Activated CD4-positive, alpha-beta T cell treated with anti-CD3 and anti-CD28 coated beads, Interleukin-2, amount 50 U/mL, for 48 hours (primary cell): ENCODE data around the gene AFF2.
"Not testable (repeated sequence)": the region's sequence is repeated elsewhere in the genome, so short reads cannot be mapped to it uniquely, and the experiment has no call there.

Experiments
- DNase-seq, 2 experiments: peaks; one replicate each; pipeline ENCODE4 v3.0.0-alpha.2; 2020

AFF2 gene

DNA sequence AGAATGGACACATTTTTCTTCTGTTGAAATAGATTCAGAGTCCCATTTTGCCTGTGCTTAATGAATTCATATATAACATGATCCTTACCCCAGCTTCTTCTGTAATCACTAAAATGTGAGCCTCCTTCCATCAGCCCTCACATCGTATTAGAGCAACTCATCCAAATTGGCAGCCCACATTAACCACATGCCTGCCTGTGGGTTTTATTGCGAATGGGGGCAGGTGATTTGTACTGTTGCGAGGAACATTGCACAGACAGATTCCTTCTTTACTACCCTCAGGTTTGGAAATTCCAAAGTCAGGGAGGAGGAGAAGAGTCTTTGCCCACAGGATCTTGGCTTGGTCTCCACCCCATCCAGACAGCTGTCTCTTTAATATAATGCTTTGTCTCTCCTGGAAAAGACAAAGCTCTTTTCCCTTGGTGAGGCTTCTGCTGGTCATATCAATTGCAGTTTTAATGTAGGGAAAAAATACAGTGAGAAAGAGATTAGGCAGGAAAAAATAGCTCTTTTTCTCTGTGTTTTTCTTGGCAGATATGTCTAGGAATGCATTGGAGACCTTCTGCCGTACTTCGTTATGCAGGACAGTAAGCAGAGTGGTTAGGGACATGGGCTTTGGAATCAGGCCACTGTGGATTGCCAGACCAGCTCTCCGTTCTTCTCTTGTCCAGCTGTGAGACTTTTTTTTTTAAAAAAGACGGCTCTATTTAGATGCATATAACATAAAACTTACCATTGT is 371.2 kb downstream of the AFF2 start:
- no peak for DNase-seq

DNA sequence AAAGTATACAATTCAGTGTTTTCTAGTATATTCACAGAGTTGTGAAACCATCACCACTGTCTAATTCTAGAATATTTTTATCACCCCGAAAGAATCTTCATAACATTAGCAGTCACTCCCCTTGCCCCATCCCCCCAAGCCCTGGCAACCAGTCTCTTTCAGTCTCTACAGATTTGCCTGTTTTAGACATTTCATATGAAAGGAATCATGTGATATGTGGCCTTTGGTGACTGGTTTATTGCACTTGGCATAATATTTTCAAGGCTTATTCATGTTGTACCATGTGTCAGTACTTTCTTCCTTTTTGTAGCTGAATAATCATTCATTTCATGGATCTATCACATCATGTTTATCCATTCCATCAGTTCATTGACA is 371.7 kb downstream of the AFF2 start:
- DNase-seq, result no peak

DNA sequence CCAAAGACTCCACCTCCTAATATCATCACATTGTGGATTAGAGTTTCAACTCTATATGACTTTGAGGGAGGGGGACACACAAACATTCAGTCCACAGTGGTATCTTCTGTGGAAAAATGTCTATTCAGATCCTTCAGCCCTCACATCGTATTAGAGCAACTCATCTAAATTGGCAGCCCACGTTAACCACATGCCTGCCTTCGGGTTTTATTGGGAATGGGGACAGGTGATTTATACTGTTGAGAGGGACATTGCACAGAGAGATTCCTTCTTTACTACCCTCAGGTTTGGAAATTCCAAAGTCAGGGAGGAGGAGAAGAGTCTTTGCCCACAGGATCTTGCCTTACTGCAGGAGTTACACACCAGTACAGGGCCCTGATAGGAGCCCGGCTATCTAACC is 372.5 kb downstream of the AFF2 start:
- DNase-seq, result no peak

DNA sequence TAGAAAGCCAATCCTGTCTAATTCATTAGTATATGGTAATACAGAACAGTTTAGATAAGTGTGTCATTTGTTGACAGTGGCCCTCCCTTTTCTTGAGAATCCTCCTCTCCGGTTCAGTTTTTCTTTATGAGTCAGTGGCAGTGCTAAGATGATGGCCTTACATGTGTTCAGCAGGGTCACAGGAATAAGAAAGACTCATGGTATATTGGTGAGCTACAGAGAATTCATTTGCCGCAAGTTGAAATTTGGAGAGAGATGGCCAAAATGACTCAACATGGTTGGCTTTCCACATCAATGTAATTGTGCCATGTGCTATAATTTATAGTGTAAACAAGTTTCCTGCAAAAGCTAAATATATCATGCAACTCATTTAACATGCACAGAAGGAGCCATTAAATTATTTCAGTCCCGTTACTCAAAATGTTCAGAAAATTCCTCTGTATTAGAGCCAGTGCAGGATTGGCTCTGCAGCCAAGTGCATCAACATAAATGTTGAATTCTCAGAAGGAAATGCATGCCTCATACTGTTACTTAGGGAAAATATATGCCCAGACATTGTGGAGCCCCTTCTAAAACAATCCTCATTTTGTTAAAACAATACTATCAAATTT is 374.3 kb downstream of the AFF2 start:
- no peak for DNase-seq

DNA sequence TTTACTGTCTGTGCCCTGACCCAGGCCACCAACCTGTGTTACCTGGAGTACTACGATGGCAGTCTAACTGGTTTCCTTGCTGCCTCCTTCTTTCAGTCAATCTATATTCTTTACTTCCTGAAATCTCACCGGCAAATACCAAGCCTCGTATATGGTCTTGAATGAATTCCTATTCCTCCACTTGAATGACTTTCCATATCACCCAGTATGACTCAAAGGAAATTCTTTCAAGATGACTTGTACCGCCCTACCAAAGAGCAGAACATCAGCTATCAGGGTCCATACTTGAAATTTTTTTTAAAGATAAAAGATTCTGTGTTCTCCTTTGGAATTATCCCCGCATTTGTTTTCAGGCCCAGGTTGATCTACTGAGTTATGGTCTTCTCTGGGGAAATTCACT is 378.0 kb downstream of the AFF2 start:
- DNase-seq, result no peak

DNA sequence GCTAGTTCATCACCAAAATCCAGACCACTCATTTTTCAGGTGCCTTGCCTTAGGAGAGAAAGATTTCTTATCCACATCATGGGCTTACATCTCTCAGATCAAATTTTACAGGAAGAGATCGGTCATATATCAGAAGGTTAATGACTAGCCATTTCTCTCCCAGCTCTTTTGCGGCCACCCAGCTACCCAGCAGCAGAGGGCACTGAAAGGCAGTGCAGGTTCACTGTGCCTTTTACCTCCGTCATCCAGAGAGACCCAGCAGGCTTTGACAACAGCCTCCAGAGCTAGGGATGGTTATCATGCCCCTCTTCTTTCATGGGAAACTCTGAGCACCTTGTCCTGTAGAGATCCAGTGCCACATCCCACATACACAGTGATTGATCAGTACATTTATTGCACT is 384.8 kb downstream of the AFF2 start:
- no peak for DNase-seq

DNA sequence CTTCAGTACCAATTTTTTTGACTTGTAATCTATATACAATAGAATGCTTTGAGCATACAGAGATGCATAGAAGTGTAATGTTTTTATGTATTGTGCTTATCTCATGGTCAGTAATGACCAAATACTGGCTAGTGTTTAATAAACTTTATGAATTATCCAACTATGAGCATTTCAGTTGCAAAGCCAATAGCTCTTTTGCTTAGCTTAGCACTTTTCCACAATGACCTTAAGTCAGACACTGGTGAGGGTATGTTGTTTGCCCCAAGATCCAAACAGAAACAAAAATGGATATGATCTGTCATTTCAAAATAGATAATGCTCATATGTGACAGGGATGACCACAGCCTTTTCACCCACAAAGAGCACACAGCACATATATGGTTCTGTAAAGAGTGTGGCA is 393.0 kb downstream of the AFF2 start:
- no peak for DNase-seq

DNA sequence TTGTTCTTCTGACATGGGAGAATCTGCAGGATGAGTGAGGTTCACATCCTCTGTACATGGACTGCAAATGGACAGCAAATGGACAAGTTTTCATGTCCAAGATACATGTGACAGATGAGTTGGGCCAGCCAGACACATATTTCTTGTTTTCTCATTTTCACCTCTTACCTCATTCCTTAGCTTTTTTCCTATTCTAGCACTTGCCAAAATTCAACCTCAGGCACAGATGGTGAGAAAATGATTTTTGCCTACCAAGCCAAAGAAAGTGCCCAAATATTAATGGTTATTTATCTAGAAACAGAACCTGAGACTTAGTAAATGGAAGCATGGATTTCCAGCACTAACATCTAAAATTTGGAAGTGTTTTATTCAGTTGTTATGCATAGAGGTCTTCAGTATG is 402.2 kb downstream of the AFF2 start:
- DNase-seq, result no peak

DNA sequence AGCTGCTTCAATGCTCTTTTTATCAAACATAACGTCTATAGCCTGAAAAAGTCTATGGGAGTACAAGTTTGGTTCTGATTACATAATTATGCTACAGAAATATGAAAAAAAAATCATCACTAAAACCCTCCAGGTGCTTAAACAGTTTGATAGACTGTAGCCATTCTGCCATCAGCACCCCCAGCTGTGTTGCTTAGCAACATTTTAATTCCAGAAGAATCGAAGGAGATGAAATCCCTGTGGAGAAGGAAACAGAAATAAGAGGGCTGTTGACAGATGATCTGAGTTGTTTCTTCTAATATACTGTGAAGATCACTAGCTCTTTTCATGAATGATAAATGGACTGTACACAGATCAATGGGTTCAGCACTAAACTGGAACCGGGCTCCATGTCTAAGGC is 402.8 kb downstream of the AFF2 start:
- DNase-seq, result no peak

DNA sequence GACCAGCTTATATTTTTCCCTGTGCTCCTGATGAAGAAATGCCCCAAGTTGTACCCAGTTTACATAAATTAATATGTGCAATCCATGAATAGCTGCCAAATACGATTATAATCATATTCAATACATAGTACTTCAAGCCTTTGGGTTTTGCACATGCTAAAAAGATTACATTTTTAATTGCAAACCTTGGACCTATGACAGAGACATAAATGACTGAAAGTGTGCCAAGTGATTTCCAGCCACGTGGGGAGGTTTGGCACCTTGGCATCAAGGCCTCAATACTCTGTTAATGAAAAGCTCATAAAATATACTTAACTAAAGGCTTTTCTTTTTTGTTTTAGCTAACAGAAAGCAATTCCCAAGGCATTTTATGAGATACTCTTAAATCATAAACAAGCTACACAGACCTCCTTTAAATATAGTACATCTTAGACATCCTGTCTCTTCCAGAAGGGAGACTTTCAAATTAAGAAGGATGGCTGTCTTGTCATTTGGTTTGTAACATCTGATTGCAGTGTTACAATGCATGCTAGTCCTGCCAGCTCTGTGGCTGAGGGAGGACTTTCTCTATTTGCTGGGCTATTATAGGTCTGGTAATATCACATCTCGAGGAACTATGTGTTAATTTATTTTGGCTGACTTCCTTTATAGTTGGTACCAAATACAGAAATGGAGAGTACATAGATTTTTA is 404.1 kb downstream of the AFF2 start:
- no peak for DNase-seq

DNA sequence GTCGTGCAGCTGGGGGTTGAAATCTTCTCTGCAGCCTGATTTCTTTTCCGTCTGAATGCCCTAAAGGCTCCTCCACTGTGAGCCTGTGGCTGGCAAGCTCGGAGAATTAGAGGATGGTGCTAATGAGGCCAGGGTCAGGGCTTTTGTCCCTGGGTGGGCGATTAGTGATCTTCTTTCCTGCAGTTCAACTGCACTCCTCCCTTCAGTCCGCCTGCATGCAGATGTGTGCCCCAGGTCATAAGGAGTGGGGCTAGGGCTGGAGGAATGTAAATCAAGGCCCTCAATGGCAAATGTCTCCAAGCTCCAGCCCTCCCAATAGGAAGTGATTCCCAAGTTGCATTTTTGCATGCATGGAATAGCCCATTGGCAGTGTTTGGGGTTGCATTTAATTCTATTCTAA is 405.0 kb downstream of the AFF2 start:
- DNase-seq, result no peak

DNA sequence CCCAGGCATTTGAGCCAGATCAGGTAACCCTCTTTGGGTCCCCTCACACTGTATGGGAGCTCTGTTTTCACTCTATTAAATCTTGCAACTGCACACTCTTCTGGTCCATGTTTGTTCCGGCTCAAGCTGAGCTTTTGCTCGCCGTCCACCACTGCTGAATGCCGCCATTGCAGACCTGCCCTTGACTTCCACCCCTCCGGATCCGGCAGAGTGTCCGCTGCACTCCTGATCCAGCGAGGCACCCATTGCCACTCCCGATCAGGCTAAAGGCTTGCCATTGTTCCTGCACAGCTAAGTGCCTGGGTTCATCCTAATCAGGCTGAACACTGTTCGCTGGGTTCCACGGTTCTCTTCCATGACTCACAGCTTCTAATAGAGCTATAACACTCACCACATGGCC is 406.2 kb downstream of the AFF2 start:
- DNase-seq, result not testable (repeated sequence)

DNA sequence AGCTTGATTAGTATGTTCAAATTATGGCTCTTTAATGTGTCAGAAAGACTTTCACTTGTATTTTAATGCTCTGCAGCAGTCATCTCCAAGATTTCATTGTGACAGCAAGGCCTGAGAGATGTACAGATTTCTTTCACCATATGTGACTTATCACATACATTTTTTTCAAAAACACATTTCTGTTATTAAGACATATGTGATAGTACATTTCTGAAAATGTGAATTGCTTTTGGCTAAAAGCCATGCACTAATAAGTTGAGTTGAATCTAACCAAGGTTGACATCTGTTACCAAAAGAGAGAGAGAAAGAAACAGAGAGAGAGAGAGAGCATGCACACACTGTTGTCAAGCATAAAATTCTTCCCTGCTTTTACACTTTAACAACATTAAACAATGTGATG is 409.3 kb downstream of the AFF2 start:
- DNase-seq, result no peak

DNA sequence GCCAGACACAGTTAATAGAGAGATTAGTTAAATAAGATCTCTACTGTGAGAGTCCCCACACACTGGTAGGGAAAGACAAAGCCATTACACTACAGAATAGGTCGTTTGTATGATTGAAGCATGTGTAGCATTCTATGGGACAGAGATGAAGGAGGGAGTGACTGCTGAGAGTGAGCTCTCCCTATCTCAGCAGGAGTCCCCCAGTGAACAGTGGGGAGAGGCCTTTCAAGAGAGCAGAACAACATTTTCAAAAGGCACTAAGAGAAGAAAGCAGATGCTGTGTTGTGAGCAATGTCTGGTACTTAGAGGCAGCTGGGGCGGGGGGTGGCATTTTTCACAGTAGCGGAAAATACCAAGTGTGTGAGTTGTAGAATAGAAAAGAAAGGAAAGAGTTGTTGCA is 413.6 kb downstream of the AFF2 start:
- no peak for DNase-seq

DNA sequence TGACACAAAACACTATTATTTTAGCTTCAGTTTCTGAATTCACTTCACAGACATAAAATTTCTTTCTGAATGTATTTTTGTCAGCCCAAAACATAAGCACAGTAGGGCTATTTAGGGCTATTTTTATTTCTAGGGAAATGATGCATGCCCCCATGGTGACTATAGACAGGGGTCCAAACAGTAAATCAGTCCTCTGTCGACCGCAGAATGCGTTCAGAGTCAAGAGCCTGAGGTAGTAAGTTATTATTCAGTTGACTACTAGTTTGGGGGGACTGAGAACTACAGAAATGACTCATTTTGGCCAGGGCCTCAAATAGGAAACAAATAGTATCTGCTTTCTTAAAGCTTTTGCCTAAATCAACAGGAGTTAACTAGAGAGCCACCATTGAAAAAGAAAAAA is 414.4 kb downstream of the AFF2 start:
- DNase-seq, result no peak

DNA sequence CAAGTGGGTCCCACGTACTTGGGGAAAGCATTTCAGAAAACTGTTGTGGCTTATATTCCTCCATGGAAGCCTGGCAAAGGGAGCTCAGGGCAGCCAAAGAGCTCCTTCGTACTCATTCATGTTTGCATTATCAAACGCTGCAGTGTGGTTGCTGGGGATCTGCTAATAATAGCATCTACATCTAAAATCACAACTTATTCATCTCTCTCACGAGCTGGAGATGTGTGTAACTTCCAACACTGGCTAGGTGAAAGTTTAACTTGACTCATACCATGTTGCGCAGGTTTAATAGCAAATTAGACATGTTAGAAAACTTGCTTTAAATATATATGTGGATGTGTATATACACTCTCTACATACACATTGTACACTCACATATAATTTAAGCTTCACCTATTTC is 415.1 kb downstream of the AFF2 start:
- no peak for DNase-seq

DNA sequence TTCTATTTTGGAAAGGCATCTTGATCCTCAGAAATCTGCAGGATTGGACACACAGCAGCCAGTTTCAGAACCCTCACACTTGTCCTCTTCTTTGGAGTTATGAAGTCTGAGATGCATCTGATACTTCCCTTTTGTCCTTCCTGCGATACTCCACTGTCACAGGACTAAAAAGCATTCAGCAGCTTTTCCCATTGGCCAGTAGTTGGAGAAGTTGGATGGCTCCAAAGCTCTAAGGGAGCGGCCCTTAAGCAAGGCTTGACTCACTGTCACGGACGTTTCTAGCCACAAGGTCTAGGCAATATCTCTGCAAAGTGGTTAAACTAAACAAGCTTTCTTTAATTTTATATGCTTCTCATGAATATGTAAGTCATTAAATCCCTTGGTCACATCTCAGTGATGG is 417.0 kb downstream of the AFF2 start:
- no peak for DNase-seq

DNA sequence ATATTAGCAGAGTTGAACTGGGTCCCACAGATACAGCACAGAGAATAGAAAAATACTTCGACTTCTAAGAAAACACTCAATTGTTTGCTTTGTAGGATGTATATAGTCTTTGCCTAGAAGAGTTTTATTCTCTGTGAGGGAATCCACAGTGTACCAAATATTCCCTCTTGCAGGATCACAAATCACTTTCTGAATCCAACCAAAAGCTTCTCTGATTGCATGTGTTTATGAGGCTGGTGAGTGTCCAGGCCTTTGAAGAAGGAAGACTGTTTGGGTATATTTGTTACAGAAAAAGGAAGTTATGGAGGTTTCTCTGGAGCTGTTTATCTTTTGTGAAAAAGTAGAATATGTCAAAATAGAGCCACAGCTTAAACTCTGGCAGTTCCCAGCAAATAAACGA is 423.2 kb downstream of the AFF2 start:
- DNase-seq, result no peak

DNA sequence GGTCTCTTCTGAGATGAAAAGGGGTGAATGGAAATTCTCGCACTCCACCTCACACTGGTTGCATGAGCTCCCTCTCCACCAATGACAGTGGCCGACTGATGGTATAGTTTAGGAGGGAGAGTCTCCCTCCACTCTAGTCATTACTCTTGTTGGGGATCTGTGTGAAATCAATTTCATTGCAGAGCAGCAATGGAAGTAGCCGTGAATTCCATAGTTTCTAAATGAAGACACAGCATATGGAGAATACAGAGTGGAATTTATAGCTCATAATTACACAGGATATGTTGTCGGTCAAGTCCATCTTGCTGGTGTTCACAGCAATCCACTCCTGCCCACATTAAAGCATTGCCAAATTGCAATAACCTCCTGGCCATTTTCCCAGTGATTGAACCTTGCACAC is 426.0 kb downstream of the AFF2 start:
- no peak for DNase-seq

DNA sequence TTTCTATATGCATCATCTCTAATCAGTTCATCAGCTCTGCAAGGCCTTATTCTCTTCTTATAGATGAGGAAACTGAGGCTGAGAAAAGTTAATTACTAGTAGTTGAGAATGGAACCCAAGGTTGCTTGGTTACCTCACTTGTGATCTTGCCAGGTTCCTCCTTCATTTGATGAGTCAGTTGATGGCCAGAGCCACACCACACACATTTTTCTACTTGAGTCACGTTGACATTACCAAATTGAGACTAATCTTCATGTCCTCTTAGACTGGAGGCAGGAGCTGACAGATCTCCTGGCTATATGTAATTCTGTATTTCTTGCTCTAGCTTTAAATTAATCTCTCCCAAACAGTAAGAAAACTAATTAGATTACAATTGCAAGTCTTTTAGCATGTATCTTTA is 428.4 kb downstream of the AFF2 start:
- DNase-seq, result no peak

DNA sequence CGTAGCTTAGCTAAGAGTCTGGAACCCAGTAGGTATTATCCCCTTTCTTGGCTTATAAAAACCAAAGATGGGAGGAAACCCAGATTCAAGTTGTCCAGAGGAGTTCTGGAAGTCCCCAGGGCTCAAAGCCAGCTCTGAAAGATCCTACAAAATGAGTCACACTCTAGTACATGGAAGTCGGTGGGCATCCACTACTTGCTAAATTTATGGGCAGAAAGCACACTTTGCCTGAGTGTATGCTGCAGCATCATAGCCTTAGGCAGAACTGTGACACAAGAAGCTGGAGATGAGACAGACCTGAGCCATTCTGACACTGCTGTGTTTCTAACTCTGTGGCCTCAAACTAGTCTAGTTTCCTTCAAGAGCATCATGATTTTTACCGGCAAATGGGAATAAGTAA is 429.3 kb downstream of the AFF2 start:
- no peak for DNase-seq

DNA sequence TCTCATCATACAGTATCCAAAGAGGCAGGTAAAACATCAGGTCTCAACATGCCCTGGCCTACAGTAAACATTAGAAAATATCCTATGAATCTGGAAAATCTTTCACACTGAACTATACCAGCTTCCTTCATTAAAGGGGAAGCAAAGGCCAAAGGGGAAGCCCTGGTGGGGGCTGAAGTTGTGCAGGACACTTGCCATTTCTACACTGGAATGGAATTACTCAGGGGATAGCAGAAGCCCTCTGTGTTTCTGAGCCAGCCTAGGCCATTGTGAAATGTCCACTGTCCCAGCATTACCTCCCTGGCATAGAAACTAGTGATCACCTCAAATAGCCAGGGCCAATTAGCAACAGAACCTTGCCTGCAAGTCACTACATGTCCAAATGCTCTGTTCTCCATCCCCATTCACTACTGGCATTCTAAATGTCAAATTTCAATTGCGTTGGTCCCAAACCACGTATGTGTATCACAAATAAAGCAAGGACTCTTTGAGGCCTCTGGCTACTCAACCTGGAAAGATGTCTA is 429.9 kb downstream of the AFF2 start:
- DNase-seq, result no peak

DNA sequence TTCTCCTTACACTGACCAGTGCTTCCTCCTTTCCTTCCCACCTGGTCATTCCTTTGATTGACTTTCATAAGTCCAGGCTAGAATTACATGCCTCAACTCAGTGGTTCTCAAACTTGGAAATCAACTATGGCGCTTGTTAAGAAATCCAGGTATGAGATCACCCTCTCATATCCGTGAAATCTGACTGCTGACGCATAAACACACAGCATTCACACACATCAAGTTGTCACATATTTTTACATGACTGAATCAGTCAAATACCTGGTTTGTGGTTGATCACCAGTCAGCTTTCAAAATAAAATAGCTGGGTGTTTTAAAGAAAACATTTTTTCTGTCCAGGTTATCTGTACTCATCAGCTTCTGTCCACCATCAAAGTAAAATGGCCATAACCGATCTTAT is 433.5 kb downstream of the AFF2 start:
- no peak for DNase-seq

DNA sequence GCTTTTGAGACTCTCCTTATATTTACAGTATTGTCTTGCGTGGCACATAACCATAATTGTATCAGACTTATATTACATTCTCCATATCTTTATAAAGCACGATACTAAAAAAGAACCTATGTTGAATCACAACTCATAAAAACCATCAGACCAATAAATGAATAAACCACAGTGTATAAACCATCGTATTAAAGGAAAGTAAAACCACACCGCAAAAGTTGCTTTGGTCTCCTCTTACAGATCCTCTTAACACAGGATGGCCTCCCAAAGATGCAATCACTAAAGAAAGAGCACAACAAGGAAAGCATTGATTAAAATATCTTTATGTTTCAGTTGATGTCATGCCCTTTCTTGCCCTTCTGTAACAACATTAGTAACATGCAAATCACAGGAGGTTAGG is 437.9 kb downstream of the AFF2 start:
- DNase-seq, result no peak
